Hippocampal formation (tissue), 2 donors: ENCODE results near the gene SIGLEC12.
A peak's percentile ranks its signal among the peaks of the same experiment; 100 is the strongest.
"Not testable (repeated sequence)": the region's sequence is repeated elsewhere in the genome, so short reads cannot be mapped to it uniquely, and the experiment has no call there.

ENCODE experiments used
- DNase-seq, 2 donors: peaks; one replicate each; lab custom pipeline; 2025; lab: John Stamatoyannopoulos, UW

SIGLEC12 gene

GRCh38 chr19:51485960-51486660 lies 15.5 kb downstream of the SIGLEC12 start:
- DNase-seq, result no peak

GRCh38 chr19:51480590-51480989 lies 21.0 kb downstream of the SIGLEC12 start:
- no peak for DNase-seq

GRCh38 chr19:51479531-51480331 lies 21.9 kb downstream of the SIGLEC12 start:
- no peak for DNase-seq

- no peak for DNase-seq
Measured at GRCh38 chr19:51478381-51479234, 23.0 kb downstream of the SIGLEC12 start, which contains the start of gene CEACAM18. Gene CEACAM18, plus strand, starts transcription at chr19:51478539.

GRCh38 chr19:51477344-51477743 lies 24.3 kb downstream of the SIGLEC12 start:
- no peak for DNase-seq

- DNase-seq, result no peak
Measured at GRCh38 chr19:51476164-51476563, 25.4 kb downstream of the SIGLEC12 start.

GRCh38 chr19:51473009-51473707 lies 28.4 kb downstream of the SIGLEC12 start:
- DNase-seq, result peak; percentile 22 to 48

GRCh38 chr19:51472607-51473006 lies 29.0 kb downstream of the SIGLEC12 start:
- no peak for DNase-seq

GRCh38 chr19:51471527-51471926 lies 30.1 kb downstream of the SIGLEC12 start:
- DNase-seq, result no peak

GRCh38 chr19:51470966-51471365 lies 30.6 kb downstream of the SIGLEC12 start:
- DNase-seq, result no peak

- DNase-seq, result no peak
Measured at GRCh38 chr19:51469629-51470028, 32.0 kb downstream of the SIGLEC12 start.

- DNase-seq, result no peak
Measured at GRCh38 chr19:51469162-51469561, 32.4 kb downstream of the SIGLEC12 start.

- no peak for DNase-seq
Measured at GRCh38 chr19:51468545-51468920, 33.1 kb downstream of the SIGLEC12 start.

GRCh38 chr19:51467864-51468544 lies 33.6 kb downstream of the SIGLEC12 start:
- no peak for DNase-seq

- DNase-seq, result no peak
Measured at GRCh38 chr19:51466723-51467122, 34.9 kb downstream of the SIGLEC12 start.

GRCh38 chr19:51463976-51464581 lies 37.5 kb downstream of the SIGLEC12 start:
- not testable (repeated sequence) for DNase-seq

GRCh38 chr19:51462681-51463080 lies 38.9 kb downstream of the SIGLEC12 start:
- DNase-seq, result no peak

GRCh38 chr19:51462276-51462675 lies 39.3 kb downstream of the SIGLEC12 start:
- DNase-seq, result no peak

GRCh38 chr19:51461723-51462161 lies 39.9 kb downstream of the SIGLEC12 start:
- no peak for DNase-seq

- no peak for DNase-seq
Measured at GRCh38 chr19:51460164-51460992, 41.2 kb downstream of the SIGLEC12 start.
